GM18526 (cell line): Measurements from ENCODE around the gene F12.

ENCODE experiments used
- POLR2A ChIP-seq: IDR thresholded peaks from 3 replicates; pipeline ENCODE4 v1.6.1; 2011; ENCODE audit not compliant: insufficient read length; ENCODE audit errors: extremely low read depth

The F12 gene

GRCh38 chr5:177366528-177367322 lies 42.6 kb downstream of the F12 start:
- no peak for TF ChIP-seq POLR2A

DNA sequence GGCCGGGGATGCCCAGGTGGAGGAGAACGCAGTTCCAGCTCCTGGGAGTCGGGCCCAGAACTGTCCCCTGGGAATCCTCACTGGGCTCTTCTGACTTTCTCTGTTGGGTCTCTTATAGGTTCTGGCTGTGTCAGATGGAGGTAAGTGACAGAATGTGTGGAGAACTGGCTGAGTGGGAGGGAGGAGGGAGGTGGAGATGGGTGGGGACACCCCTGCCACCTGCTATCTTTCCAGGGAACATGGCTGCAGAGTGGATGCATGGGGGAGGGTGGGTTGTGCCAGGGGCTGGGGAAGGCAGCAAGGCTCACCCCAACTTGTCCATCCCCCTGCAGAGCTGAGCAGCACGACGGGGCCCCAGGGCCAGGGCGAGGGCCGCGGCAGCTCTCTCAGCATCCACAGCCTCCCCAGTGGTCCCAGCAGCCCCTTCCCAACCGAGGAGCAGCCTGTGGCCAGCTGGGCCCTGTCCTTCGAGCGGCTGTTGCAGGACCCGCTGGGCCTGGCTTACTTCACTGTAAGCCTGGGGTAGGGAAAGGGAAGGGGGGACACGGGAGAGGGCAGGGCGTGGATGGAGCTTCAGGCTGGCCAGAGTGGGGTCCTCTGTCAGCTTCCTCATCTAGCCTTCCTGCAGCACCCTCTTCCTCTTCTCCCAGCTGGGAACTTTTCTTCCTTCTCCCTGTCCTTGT lies 43.4 kb downstream of the F12 start:
- no peak for TF ChIP-seq POLR2A

- no peak for TF ChIP-seq POLR2A
Measured at GRCh38 chr5:177364159-177364962, 45.0 kb downstream of the F12 start.

DNA sequence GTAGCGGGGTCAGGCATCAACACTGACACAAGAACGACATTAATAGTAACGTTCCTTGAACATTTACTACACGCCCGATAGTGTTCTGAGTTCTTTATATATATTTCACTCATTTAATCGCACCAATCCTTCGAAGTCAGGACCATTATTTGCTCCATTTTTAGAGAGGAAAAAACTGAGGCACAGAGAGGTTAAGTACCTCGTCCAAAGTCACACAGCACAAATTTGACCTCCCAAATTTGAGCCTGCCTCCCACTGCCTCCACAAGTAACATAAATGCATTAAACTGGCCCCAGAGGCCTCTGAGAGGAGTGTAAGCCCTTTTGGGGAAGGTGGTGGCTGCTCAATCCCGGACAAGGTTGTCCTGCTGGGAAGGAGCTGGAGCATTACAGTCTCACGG lies 45.8 kb downstream of the F12 start:
- TF ChIP-seq POLR2A: no peak

DNA sequence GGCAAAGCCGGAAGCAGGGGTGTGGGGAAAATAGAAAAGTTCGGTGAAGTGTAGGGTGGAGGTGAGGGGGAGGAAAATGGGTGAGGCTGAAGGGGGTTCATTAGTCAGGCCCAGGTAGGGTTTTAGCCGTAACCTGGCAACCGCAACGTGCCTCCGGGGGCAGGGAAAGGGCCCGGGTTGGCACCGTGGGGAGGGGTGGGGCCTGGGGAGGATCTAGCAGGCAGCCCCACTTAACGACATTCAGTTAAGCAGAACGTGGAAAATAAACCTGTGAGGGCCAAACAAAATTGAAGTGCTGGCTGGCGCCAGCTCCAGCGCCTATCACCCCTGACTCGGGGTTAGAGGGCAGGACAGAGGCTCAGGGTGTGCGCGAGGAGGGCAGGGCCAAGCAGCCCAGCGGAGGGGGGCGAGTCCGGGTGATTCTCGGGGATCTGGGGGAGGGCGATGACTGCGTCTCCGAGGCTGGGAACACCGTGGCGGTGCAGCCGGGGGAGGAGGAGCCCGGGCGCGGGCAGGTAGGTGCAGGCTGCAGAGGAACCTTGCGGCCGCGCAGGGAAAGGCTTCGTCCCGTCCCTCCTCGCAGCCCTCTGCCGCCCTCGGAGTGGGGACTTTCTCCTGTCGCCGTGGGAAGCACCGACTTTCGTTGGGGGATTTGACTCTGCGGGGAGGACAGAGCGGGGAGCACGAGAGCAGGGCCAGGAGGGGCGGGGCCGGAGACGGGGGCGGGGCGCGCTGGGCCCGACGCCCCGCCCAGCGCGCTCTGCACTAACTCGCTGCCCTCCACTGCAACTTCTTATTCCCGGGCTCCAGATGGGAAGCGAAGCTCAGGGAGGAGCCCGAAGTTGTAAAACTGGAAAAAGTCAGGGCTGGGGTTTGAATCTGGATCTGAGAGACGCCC lies 46.5 kb downstream of the F12 start:
- TF ChIP-seq POLR2A: peak; percentile 40

DNA sequence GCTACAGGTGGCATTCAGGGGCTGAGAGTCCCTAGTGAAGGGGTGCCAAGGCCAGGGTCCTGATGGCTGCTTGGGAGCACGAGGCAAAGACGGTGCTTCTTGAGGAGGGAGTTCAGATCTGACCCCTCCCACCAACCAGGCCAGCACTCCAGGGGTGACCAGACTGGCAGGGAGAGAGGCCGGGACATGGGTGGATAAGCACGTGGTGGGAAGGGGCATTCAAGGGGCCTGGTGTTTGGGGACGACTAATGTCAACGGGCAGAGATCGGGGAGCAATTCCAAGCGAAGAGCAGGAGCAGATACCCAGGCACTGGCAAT lies 47.1 kb downstream of the F12 start:
- TF ChIP-seq POLR2A: no peak

GRCh38 chr5:177361418-177362291 lies 47.7 kb downstream of the F12 start:
- TF ChIP-seq POLR2A: no peak

GRCh38 chr5:177359860-177360259 lies 49.5 kb downstream of the F12 start:
- no peak for TF ChIP-seq POLR2A

DNA sequence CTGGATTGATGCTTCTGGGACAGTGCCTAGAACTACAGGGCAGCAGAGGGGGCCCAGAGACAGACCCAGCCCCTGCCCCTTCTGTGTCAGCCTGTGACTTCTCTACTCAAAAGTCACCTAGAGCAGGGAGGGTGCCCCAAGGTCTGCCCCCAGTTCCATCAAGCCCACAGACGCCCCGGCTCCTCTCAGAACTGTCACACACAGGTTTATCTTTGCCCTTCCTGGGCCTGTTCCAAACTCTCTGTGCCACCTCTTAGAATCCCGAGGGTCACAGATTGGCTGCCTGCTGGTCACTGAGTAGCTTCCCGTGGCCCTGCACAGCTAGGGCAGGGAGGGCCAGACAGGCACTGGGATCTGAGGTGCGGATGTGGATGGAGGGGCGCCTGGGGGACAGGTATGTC lies 49.9 kb downstream of the F12 start:
- no peak for TF ChIP-seq POLR2A

DNA sequence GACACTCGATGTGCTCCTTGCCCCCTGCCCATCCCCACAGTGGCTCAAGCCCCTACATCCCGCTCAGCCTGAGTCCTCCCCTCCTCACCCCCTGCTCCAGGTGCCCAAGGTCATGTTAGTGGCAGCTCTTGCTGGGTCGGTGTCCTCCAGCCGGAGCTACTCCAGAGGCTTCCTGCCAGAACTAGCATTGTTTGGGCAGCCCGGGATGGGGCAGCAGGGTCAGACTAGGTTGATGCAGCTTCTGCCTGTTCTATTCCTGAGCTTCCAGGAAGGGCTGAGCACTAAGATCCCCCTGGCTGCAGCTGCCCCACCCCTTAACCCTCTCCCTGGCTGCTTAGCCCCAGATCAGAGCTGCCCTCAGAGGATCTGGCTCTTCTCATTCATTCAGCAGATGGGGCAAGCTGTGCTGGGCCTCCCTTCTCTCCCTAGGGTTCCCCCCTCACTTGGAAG lies 51.0 kb downstream of the F12 start:
- no peak for TF ChIP-seq POLR2A

- TF ChIP-seq POLR2A: peak; percentile 69
Measured at GRCh38 chr5:177357459-177358351, 51.7 kb downstream of the F12 start, which contains the start of gene RGS14. Gene RGS14, plus strand, starts transcription at chr5:177357924. Its CDS starts 101 bp downstream, at chr5:177358025.

DNA sequence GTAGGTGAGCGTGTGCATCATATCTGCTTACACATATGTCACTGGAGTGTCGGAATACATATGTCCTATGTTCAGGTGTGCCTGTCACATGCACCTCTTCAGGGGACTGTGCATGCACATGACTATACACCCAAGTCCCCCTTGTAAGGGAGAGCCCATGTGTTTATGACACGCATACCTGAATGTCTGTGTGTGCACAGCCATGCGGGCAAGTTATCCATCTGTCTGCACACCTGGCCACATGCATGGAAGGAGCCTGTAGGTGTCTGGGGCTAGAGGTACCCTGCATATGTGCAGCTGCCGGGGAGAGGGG lies 52.3 kb downstream of the F12 start:
- TF ChIP-seq POLR2A: no peak

DNA sequence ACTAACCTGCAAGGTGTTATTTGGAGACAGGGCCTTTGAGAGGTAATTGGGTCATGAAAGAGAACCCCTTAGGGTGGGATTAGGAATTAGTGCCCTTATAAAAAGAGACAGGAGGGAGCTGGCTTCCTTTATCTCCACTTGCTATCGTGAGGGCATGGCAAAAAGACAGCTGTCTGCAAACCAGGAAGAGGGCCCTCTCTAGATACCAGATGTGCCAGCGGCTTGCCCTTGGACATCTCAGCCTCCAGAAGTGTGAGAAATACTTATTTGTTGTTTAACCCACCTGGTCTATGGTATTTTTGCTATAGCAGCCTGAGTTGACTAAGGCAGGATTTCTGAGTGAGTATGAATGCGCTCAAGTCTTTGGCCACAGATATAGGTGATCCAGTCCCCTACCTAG lies 52.6 kb downstream of the F12 start:
- TF ChIP-seq POLR2A: no peak
